Measurements from ENCODE around the gene BAZ1B.

DNA sequence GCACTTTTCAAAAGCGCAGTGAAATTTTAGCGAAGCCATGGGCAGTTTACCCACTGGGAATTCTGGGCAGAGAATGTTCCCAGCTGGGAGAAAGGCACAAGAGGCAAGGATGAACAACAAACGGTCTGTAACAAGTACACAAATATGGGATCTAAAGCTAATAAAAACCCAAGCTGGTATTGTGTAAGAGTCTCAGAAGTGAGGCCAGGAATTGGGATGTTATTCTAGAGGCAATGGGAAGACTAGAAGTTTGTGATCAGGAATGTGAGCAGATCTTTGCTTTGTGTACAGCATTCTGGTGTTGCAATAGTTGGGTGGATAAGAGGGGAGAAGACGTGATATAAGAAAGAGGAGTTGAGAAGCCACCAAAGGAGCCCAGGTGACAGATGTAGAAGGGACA is 73.5 kb downstream of the BAZ1B start:
- TF ChIP-seq, protein P1, sequence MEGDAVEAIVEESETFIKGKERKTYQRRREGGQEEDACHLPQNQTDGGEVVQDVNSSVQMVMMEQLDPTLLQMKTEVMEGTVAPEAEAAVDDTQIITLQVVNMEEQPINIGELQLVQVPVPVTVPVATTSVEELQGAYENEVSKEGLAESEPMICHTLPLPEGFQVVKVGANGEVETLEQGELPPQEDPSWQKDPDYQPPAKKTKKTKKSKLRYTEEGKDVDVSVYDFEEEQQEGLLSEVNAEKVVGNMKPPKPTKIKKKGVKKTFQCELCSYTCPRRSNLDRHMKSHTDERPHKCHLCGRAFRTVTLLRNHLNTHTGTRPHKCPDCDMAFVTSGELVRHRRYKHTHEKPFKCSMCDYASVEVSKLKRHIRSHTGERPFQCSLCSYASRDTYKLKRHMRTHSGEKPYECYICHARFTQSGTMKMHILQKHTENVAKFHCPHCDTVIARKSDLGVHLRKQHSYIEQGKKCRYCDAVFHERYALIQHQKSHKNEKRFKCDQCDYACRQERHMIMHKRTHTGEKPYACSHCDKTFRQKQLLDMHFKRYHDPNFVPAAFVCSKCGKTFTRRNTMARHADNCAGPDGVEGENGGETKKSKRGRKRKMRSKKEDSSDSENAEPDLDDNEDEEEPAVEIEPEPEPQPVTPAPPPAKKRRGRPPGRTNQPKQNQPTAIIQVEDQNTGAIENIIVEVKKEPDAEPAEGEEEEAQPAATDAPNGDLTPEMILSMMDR (IDR thresholded peaks at IDR 0.05): no peak
- TF ChIP-seq, protein P2, sequence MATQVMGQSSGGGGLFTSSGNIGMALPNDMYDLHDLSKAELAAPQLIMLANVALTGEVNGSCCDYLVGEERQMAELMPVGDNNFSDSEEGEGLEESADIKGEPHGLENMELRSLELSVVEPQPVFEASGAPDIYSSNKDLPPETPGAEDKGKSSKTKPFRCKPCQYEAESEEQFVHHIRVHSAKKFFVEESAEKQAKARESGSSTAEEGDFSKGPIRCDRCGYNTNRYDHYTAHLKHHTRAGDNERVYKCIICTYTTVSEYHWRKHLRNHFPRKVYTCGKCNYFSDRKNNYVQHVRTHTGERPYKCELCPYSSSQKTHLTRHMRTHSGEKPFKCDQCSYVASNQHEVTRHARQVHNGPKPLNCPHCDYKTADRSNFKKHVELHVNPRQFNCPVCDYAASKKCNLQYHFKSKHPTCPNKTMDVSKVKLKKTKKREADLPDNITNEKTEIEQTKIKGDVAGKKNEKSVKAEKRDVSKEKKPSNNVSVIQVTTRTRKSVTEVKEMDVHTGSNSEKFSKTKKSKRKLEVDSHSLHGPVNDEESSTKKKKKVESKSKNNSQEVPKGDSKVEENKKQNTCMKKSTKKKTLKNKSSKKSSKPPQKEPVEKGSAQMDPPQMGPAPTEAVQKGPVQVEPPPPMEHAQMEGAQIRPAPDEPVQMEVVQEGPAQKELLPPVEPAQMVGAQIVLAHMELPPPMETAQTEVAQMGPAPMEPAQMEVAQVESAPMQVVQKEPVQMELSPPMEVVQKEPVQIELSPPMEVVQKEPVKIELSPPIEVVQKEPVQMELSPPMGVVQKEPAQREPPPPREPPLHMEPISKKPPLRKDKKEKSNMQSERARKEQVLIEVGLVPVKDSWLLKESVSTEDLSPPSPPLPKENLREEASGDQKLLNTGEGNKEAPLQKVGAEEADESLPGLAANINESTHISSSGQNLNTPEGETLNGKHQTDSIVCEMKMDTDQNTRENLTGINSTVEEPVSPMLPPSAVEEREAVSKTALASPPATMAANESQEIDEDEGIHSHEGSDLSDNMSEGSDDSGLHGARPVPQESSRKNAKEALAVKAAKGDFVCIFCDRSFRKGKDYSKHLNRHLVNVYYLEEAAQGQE (IDR thresholded peaks at IDR 0.05; ENCODE audit: insufficient read depth in 1 of 2, low read depth in 2 of 2, low read length in 1 of 2): no peak
- no peak for TF ChIP-seq POLR2AphosphoS5 (IDR thresholded peaks at IDR 0.05; ENCODE audit: low read depth, low read length)
